ENCODE results near the gene CNTD1.

Gene CNTD1

DNA sequence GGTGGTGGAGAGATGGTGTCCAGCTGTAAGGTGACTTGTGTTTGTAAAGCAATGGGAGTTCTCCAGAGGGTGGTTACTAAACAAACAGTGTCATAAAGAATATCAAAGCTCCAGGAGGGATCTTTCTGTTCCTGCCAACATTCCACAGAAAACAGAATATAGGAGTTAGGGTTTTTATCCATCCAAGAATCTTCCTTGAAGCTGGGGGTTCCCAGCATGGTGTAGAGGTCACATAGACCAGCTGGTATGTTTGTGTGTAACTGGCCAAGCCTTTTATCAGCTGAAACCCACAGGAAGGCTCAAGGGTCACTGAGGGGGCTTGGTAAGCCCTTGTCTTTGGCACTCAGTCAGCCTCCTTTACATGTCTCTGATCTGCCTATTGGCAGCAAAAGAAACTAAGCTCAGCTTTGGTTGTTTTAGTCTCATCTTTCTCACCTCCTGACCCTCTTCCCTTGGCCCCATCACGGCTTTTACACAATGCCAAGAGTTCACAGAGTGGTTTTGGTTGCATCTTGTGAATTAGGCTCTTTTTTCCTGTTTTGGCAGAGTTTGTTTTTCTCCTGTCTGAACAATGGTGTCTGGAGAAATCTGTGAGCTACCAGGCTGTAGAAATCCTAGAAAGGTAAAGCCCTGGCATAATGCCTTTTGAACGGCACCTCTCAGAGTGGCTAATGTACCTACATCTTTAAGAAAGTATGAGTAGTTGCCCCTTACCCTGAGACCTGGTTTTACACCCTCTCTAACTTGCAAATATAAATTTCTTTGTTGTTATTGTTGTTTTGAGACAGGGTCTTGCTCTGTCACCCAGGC lies 4.6 kb downstream of the CNTD1 start:
- in situ Hi-C loops (cut with MboI; ENCODE audit: low sequenced_read_pairs), result no loop called here

GRCh38 chr17:42804918-42805367 lies 6.3 kb downstream of the CNTD1 start:
- in situ Hi-C loops (cut with MboI; ENCODE audit: low sequenced_read_pairs), result no loop called here

GRCh38 chr17:42806249-42806648 lies 7.6 kb downstream of the CNTD1 start:
- in situ Hi-C loops (cut with MboI; ENCODE audit: low sequenced_read_pairs), result no loop called here

- in situ Hi-C loops (cut with MboI; ENCODE audit: low sequenced_read_pairs), result no loop called here
Measured at GRCh38 chr17:42809250-42809649, 10.6 kb downstream of the CNTD1 start.

DNA sequence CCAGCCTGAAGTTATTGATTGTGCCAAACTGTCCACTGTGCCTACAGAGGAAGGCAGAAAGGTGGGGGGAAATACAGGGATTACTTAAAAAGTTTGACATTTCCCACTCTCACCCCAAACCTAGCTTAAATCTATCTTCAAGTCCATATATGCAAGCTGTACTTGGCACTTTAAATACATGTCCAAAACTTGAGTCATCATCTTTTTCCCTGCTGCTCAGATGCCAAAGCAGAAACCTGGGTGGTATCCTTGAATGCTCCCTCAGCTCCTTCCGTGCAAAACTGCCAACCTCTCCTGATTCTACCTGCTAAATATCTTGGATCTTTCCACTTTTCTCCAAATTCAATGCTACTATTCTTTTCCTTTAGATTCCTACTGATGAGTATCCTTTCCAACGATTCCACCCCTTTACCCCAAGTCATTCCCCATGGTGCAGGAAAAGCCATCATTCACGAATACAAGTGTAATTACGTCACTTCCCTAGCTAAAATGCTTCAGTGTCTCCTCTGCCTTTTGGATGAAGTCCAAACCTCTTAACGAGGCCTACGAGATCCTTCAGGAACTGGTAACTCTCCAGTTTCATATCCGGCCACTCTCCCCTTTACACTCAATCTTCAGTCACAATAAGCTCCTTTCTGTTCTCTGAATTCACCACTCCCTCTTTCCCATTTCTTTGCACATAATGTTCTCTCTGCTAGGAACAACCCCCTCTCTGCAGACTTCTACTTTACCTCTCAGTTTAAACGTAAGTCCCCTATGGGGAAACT lies 16.2 kb downstream of the CNTD1 start:
- in situ Hi-C loops (cut with MboI; ENCODE audit: low sequenced_read_pairs), result no loop called here

DNA sequence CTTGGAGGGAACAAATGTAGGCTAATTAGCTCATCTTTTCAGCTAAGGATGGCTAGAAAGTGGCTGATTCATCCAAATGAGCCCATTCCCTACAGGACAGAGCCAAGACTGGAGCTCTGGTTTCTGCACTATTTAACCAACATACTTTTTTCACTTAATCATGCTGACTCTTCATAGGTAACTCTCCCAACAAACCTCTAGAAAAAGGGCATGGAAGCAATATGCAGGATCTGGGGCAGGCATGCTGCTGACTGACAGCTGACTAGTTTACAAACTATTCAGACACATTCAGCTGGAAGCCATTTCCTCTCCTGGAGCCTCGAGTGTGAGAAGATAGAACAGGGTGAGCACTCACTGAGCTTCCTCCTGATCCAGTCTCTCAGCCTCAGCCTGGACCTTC lies 19.2 kb downstream of the CNTD1 start:
- in situ Hi-C loops (cut with MboI; ENCODE audit: low sequenced_read_pairs), result no loop called here

DNA sequence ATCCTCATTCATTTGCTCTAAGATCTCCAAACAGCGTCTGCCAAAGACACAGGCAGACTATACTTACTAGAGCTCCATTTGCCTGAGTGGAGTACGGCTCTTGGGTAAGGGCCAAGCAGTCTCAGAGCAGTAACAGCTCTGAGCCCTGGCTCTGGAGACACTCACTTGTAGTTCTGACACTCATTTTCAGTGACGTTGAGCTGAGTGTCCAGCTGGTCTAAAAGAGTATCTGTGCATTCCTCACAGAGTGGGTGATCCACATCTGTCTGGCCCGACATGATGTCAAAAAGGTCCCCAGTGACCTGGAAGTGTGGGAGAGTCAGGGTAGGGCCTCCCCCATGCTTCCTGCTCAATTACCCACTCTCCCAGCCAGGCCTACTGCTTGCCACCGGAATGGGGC lies 19.7 kb downstream of the CNTD1 start:
- in situ Hi-C loops (cut with MboI; ENCODE audit: low sequenced_read_pairs), result no loop called here

DNA sequence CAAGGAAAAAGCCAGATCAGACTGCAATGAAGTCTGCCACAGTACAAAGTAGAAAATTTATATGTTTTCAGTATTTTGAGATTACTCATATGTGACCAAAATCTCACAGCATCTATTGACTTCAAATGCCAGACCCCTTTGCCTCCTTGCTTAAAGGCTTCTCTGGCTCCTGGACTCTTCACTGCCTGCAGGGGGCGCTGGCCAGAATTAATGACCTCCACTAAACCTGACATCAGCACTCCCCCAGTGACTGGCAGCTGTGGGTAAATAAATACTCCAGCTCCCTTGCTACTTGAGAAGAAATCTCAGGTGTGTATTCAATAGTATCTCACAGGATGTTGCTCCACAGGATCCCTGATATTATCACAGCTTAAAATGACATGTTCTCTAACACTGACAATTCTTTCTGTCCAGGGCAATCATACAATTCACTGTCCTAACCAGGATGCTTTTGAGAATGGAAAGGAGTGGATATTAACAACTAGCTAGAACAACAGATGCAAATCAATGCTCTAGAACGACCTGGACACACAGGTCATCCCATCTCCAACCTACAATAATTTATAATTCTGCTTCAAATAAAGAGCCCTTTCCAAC lies 21.4 kb downstream of the CNTD1 start:
- in situ Hi-C loops (cut with MboI; ENCODE audit: low sequenced_read_pairs), result no loop called here

- in situ Hi-C loops (cut with MboI; ENCODE audit: low sequenced_read_pairs), result no loop called here
Measured at GRCh38 chr17:42821176-42821575, 22.5 kb downstream of the CNTD1 start.

GRCh38 chr17:42827472-42827871 lies 28.8 kb downstream of the CNTD1 start:
- in situ Hi-C loops (cut with MboI; ENCODE audit: low sequenced_read_pairs), result no loop called here

- in situ Hi-C loops (cut with MboI; ENCODE audit: low sequenced_read_pairs), result no loop called here
Measured at GRCh38 chr17:42830971-42831370, 32.3 kb downstream of the CNTD1 start.

DNA sequence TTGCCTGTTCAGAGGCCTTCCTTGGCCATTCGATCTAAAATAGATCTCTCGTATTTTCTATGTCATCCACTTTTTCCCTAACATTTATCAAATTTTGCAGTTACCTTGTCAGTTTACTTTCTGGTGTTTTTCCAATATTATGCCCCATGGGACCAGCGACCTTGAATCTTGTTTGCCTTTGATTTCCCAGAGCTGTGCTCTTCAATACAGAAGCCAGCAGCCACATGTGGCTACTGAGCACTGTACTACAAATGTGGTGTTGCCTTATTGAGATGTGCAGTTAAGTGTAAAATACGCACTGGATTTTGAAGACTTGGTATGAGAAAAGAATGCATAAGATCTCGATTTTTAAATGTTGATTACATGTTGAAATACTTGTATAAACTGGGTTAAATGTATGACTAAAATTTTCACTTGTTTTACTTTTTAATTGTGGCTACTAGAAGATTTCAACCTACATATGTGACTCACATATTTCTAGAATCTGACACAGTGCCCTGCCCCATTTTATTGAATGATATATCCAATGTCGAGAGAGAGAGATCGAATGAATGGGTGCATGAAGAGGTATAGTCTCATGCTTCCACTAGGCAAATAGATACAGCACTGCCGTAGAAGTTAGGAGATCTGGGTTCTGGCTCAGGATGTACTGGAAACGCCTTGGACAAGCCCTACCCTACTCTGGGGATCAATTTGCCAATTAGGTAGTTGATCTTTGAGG lies 33.7 kb downstream of the CNTD1 start:
- in situ Hi-C loops (cut with MboI; ENCODE audit: low sequenced_read_pairs), result no loop called here

- in situ Hi-C loops (cut with MboI; ENCODE audit: low sequenced_read_pairs), result no loop called here
Measured at GRCh38 chr17:42832934-42833766, 34.5 kb downstream of the CNTD1 start, which contains the start of gene PSME3. Gene PSME3 (plus strand): TSS chr17:42833397. CDS start chr17:42833632, 235 bp downstream.

DNA sequence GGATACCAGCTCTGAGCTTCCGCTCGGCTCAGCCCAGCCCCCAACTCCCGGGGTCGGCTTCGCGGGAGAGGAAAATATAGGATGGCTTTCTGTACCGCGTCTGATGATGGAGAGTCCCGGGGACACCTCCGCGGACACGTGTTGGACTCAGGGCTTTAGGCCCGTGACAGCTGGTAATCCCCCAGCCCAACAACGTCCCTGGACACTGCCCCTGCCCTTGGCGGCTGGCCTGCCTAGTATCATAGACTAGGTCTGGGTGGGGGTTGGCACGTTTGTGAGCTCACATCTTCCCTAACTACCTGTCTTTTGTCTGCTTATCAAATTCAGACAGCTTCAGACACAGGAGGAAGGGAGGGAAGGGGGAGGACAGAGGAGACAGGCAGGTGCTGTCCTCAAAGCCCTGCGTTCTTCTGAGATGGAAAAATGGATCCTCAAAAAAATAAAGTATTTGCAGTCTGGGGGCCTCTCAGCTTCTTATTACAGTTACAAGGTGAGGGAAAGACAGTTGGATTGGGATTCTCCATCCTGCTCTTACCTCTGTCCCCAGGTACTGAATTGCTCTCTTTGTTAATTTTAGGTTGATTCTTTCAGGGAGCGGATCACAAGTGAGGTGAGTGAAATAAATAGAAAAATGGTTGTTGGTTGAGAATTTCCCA lies 35.2 kb downstream of the CNTD1 start:
- in situ Hi-C loops (cut with MboI; ENCODE audit: low sequenced_read_pairs), result no loop called here

GRCh38 chr17:42835732-42836131 lies 37.1 kb downstream of the CNTD1 start:
- in situ Hi-C loops (cut with MboI; ENCODE audit: low sequenced_read_pairs), result no loop called here

DNA sequence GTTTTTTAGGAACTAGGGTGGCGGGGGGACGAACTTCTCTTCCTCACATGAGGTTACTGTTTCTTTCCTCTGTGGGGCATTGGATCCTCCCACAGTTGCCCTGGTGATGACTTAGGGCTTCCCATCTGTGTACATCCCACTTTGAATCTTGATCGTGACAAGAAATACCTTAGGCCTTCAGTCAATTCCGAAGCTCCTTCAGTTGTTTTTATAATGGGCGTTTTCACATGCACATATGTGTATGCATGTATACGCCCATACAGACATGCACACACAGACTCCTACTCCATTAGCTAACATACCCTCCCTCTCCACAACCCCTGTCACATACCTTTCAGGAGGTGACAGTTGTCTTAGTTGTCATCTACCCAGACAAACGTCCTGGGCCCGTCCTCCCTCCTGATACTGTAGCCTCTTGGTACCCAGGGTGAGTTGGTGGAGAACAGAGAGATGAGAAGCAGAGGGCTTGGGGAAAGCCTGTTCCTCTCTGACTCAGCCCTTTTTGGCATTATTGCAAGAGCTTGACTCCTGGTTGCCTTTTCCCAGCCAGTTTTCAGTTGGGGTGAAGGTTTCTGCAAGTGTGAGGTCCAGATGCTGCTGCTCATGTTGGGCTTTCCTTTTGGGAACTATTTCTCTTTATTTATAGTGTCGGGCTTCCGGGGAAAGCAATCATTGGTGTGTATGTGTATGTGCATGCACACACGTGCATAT lies 43.5 kb downstream of the CNTD1 start:
- in situ Hi-C loops (cut with MboI; ENCODE audit: low sequenced_read_pairs), result no loop called here

- in situ Hi-C loops (cut with MboI; ENCODE audit: low sequenced_read_pairs), result no loop called here
Measured at GRCh38 chr17:42843358-42843934, 44.8 kb downstream of the CNTD1 start.

DNA sequence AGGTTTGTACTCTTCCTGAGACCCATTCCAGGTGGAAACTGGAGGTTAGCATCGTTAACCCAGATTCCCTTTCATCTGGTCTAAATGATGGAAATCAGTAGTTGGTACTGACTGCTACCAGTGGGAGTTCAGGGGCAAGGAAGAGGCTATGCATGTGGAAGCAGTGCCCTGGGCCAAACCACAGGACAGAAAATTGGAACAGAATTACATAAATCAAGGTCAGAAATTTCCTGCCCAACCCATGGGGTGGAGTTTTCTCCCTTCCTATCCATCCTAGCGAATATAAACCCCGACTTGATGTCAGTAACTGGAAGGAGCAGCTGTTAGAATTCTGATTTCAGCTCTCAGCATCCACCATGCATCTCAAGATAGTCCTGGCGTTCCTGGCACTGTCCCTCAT lies 45.6 kb downstream of the CNTD1 start, which contains the start of gene AOC2:
Gene AOC2 (plus strand): TSS at position 310 of the 400 bp plus-strand sequence. CDS start 47 bp downstream, at position 357.
- in situ Hi-C loops (cut with MboI; ENCODE audit: low sequenced_read_pairs), result no loop called here

Measured in hTERT RPE-1 (cell line).